GM12801 (cell line): Measurements from ENCODE around the gene NDUFS5.

Experiments used
- TF ChIP-seq, protein P1 (sequence below): IDR thresholded peaks from one replicate; pipeline ENCODE4 v1.5.1; 2011; ENCODE audit warnings: control low read depth; ENCODE audit not compliant: insufficient read length; ENCODE audit errors: extremely low read depth

Gene NDUFS5

GRCh38 chr1:39076799-39077148 lies 50.6 kb downstream of the NDUFS5 start:
- TF ChIP-seq, protein P1, sequence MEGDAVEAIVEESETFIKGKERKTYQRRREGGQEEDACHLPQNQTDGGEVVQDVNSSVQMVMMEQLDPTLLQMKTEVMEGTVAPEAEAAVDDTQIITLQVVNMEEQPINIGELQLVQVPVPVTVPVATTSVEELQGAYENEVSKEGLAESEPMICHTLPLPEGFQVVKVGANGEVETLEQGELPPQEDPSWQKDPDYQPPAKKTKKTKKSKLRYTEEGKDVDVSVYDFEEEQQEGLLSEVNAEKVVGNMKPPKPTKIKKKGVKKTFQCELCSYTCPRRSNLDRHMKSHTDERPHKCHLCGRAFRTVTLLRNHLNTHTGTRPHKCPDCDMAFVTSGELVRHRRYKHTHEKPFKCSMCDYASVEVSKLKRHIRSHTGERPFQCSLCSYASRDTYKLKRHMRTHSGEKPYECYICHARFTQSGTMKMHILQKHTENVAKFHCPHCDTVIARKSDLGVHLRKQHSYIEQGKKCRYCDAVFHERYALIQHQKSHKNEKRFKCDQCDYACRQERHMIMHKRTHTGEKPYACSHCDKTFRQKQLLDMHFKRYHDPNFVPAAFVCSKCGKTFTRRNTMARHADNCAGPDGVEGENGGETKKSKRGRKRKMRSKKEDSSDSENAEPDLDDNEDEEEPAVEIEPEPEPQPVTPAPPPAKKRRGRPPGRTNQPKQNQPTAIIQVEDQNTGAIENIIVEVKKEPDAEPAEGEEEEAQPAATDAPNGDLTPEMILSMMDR, result no peak

GRCh38 chr1:39080269-39080826 lies 54.2 kb downstream of the NDUFS5 start:
- TF ChIP-seq, protein P1, result no peak

DNA sequence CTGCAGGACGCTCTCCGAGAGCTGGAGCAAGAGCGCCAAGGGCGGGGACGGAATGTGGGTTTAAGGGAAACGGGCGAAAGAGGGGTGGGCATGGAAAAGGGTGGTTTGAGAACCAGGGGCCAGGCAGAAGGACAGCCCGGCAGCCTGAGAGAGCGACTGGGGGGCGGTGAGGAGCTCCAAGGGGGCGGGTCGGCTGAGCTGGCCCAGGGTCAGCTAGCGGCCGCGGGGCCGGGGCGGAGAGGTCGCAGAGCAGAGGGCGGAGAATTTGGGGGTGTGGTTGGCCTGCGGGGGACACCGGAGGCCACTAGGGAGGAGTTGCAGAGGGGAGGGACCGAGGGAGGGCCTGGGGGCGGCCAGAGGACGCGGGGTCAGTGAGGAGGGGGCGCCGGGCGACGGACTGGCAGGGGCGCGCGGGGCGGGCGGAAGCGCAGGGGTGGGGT lies 54.7 kb downstream of the NDUFS5 start:
- TF ChIP-seq, protein P1, result no peak

- TF ChIP-seq, protein P1, result no peak
These were observed 55.3 kb downstream of the NDUFS5 start for GRCh38 chr1:39081271-39082009.

DNA sequence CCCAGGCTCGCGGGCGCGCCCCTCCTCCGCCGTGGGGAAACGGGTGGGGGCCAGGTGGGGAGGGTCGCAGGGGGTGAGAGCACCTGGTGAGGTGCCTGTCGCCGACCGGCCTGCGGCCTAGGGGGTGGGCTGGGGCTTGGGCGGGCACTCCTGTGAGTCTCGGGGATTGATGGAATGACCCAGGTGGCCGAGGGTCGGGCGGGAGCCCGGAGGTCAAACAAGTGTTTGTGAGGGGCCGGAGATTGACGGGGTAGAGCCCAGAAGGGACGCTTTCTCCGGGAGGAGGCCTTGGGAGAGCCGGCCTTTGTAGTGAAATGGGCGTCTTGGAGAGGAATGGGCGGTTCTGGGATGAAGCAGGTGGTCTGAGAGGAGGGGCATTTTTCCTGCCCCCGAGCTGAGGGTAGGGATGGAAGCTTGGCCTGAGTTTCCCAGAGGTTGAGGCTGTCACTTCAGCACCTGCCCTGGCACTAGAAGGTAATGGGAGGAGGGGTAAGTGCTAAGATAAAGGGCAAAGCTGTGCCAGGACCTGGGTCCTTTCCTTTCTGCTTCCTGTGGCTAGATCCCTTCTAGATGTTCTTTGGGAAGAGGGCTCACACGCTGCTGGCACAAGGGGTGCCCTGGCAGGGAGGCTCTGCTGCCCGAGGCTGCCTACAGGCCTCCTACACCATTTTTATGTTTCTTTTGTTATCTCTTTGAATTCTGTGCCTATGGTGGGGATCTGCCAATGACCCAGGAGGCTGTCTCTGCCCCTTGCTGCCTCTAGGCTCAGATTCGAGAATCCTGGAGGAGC lies 56.1 kb downstream of the NDUFS5 start:
- TF ChIP-seq, protein P1, result no peak

GRCh38 chr1:39082811-39083576 lies 56.8 kb downstream of the NDUFS5 start:
- TF ChIP-seq, protein P1, result no peak

- TF ChIP-seq, protein P1, result no peak
These were observed 58.0 kb downstream of the NDUFS5 start for GRCh38 chr1:39084191-39084590.
